ENCODE measurements around the gene LDLRAD4. TPM values are rescaled to one million over a fixed set of nuclear protein-coding genes. Genes with fewer than 3 reads are reported as not detected.
"Not testable (repeated sequence)": the region's sequence is repeated elsewhere in the genome, so short reads cannot be mapped to it uniquely, and the experiment has no call there.

Gene LDLRAD4
- total RNA-seq, 2 experiments from 2014 or later = 37.3 to 38.5 TPM

GRCh38 chr18:13603304-13604019 is 384.9 kb downstream of the LDLRAD4 start:
- no peak overlapping the region for H3K27ac Mint-ChIP-seq
- no peak for DNase-seq
- peaks cover 15% of the 10 kb centered on the region for H3K4me1 Mint-ChIP-seq (ENCODE audit: low read depth)
- CTCF ChIA-PET = no interaction called here
- POLR2A ChIA-PET = no interaction called here
- H3K4me3 Mint-ChIP-seq = no peak overlapping the region
- no peaks in the 10 kb centered on the region for H3K27me3 Mint-ChIP-seq
- ATAC-seq = no peak
- peaks cover 18% of the 10 kb centered on the region for H3K36me3 Mint-ChIP-seq (ENCODE audit: low read depth)
- intact Hi-C loops (cut with micrococcal nuclease) = no loop called here
- no peak for TF ChIP-seq CTCF (IDR thresholded peaks at IDR 0.05)
- peaks cover 9% of the 10 kb centered on the region for H3K9me3 Mint-ChIP-seq

DNA sequence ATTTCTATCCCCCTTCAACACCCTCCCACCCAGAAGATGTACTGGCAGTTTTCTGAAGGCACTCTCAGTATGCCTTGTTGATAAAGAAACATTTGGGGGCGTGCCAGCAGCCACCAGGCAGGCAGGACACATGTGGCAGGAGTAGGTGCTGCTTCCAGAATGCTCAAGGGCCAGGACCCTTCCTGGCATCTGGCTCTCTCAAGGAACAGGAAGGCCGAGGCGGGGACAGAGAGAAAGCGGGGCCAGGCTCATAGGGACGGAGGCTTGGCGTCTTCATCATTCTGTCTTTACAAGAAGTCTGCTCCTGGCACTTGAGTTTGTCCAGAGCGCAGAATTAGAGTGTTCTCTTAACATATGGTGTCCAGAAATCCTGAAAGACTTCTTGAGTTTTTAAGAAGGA is 386.2 kb downstream of the LDLRAD4 start:
- CTCF ChIA-PET = no interaction called here
- ATAC-seq (no peak), DNase-seq (no peak)
- Mint-ChIP-seq H3K27ac (no peak overlapping the region), H3K9me3 (peaks cover 5% of the 10 kb centered on the region), H3K27me3 (no peaks in the 10 kb centered on the region), H3K4me1 (ENCODE audit: low read depth) (peaks cover 28% of the 10 kb centered on the region), H3K36me3 (ENCODE audit: low read depth) (peaks cover 18% of the 10 kb centered on the region), H3K4me3 (no peak overlapping the region)
- intact Hi-C loops (cut with micrococcal nuclease) = no loop called here
- TF ChIP-seq CTCF (IDR thresholded peaks at IDR 0.05) = no peak
- POLR2A ChIA-PET = no interaction called here

DNA sequence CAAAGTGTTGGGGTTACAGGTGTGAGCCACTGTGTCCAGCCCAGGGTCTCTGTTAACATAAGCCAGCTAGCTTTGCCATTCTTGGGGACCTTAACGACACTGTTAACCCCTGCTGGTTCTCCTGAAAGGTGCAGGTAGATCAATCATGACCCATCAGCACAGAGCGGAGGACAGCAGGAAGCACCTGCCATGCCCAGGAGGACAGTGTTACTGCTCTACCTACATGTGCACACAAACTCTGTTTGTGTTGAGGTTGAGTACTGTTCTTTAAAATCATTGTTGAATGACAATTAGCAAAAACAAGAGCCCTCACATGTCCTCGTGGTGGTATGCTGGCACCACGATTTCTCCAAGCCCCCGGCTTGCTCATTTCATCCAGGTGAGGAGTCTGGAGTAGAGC is 386.9 kb downstream of the LDLRAD4 start:
- intact Hi-C loops (cut with micrococcal nuclease) = no loop called here
- ChIA-PET CTCF (interaction anchor here (0.7 to 1.0 kb wide), 2 partner anchors 8 to 35 kb away, joined by 3 to 4 read pairs; no protein-coding TSS in a partner anchor), POLR2A (no interaction called here)
- peaks cover 18% of the 10 kb centered on the region for H3K36me3 Mint-ChIP-seq (ENCODE audit: low read depth)
- no peaks in the 10 kb centered on the region for H3K27me3 Mint-ChIP-seq
- peaks cover 5% of the 10 kb centered on the region for H3K9me3 Mint-ChIP-seq
- no peak for ATAC-seq
- no peak overlapping the region for H3K27ac Mint-ChIP-seq
- DNase-seq = no peak
- no peak for TF ChIP-seq CTCF (IDR thresholded peaks at IDR 0.05)
- H3K4me1 Mint-ChIP-seq (ENCODE audit: low read depth) = peaks cover 29% of the 10 kb centered on the region
- H3K4me3 Mint-ChIP-seq = no peak overlapping the region

DNA sequence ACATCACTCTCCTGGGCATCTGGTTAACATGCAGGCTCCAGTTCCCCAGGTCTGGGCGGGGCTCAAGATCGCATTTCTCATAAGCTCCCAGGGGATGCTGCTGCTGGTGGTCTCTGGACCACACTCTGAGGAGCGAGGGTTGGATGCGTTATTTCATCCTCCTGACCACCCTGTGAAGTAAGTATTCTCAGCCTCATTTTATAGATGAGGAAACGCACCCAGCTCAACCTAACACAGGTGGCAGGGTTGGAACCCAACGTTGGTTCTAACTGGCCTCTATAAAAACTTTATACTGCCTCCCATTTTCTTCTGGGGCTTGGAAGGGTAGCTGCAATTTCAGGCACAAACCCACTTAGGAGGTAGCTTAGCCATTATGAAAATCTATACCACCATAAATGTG is 387.3 kb downstream of the LDLRAD4 start:
- Mint-ChIP-seq H3K9me3 (peaks cover 5% of the 10 kb centered on the region), H3K4me1 (ENCODE audit: low read depth) (peaks cover 32% of the 10 kb centered on the region), H3K27ac (no peak overlapping the region), H3K36me3 (ENCODE audit: low read depth) (peaks cover 18% of the 10 kb centered on the region), H3K4me3 (no peak overlapping the region), H3K27me3 (no peaks in the 10 kb centered on the region)
- TF ChIP-seq CTCF (IDR thresholded peaks at IDR 0.05) = no peak
- CTCF ChIA-PET = interaction anchor here (0.7 to 1.0 kb wide), 2 partner anchors 8 to 35 kb away, joined by 3 to 4 read pairs; no protein-coding TSS in a partner anchor
- ATAC-seq (no peak), DNase-seq (no peak)
- intact Hi-C loops (cut with micrococcal nuclease) = no loop called here
- POLR2A ChIA-PET = interaction anchor here (0.7 kb wide), 1 partner anchor 444 kb away, joined by 4 read pairs; no protein-coding TSS in a partner anchor

GRCh38 chr18:13606604-13607254 is 388.2 kb downstream of the LDLRAD4 start:
- H3K27ac Mint-ChIP-seq = no peak overlapping the region
- H3K9me3 Mint-ChIP-seq = peaks cover 5% of the 10 kb centered on the region
- no peak overlapping the region for H3K4me3 Mint-ChIP-seq
- TF ChIP-seq CTCF (IDR thresholded peaks at IDR 0.05) = no peak
- ChIA-PET CTCF (interaction anchor here (1.0 kb wide), 1 partner anchor 36 kb away, joined by 4 read pairs; no protein-coding TSS in a partner anchor), POLR2A (interaction anchor here (0.7 to 1.0 kb wide), 2 partner anchors 10 to 445 kb away, joined by 3 to 4 read pairs; no protein-coding TSS in a partner anchor)
- no peak for DNase-seq
- no peaks in the 10 kb centered on the region for H3K27me3 Mint-ChIP-seq
- no peak for ATAC-seq
- intact Hi-C loops (cut with micrococcal nuclease) = no loop called here
- peaks cover 41% of the 10 kb centered on the region for H3K4me1 Mint-ChIP-seq (ENCODE audit: low read depth)
- H3K36me3 Mint-ChIP-seq (ENCODE audit: low read depth) = peaks cover 13% of the 10 kb centered on the region

- peaks cover 53% of the 10 kb centered on the region for H3K4me1 Mint-ChIP-seq (ENCODE audit: low read depth)
- H3K4me3 Mint-ChIP-seq = peak overlapping the region; percentile 67
- peak overlapping the region; percentile 82 for H3K27ac Mint-ChIP-seq
- peaks cover 11% of the 10 kb centered on the region for H3K36me3 Mint-ChIP-seq (ENCODE audit: low read depth)
- DNase-seq = peak; percentile 69
- CTCF ChIA-PET = interaction anchor here (1.0 to 2.0 kb wide), 5 partner anchors 11 to 51 kb away, joined by 3 to 11 read pairs (median 4); no protein-coding TSS in a partner anchor
- H3K9me3 Mint-ChIP-seq; H3K27me3 Mint-ChIP-seq; intact Hi-C loops (cut with micrococcal nuclease): not testable (repeated sequence)
- peak; percentile 7 for ATAC-seq
- POLR2A ChIA-PET = interaction anchor here (0.9 to 2.7 kb wide), 8 partner anchors 10 to 329 kb away, joined by 3 to 9 read pairs (median 4); no protein-coding TSS in a partner anchor
Measured at GRCh38 chr18:13608024-13608562, 389.5 kb downstream of the LDLRAD4 start.
